ENCODE measurements around the gene MICALL1.

Gene MICALL1

DNA sequence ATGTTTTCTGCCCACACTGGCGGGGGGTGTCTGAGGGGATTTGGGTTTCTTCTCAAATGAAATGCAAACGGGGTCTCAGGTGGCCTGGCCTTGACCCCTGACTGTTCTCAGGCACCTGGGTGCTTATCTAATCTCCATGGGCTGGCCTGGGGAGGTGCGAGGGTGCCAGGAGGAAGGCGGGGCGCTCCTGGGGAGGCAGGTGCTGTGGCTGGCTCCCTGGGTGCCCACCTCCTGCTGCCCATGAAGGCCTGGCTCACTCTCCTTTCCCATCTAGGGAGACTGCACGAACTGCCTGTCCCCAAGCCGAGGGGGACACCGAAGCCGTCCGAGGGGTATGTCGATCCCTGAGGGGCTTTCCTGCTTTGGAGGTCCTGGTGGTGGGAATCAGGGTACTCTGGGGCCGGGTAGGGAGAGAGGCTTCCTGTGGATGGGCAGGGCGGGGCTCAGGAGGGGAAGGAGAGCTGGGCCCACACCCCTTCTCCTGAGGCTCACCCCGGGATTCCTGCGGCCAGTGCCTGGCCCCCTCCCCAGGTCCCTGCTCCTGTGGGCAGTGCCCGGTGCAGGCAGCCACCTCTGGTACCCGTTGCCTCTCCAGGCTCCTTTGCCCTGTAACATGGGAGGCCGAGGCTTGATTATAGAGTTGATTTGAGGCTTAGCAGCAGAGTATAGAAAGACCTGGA lies 18.4 kb downstream of the MICALL1 start:
- TF ChIP-seq, protein P1, sequence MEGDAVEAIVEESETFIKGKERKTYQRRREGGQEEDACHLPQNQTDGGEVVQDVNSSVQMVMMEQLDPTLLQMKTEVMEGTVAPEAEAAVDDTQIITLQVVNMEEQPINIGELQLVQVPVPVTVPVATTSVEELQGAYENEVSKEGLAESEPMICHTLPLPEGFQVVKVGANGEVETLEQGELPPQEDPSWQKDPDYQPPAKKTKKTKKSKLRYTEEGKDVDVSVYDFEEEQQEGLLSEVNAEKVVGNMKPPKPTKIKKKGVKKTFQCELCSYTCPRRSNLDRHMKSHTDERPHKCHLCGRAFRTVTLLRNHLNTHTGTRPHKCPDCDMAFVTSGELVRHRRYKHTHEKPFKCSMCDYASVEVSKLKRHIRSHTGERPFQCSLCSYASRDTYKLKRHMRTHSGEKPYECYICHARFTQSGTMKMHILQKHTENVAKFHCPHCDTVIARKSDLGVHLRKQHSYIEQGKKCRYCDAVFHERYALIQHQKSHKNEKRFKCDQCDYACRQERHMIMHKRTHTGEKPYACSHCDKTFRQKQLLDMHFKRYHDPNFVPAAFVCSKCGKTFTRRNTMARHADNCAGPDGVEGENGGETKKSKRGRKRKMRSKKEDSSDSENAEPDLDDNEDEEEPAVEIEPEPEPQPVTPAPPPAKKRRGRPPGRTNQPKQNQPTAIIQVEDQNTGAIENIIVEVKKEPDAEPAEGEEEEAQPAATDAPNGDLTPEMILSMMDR (IDR thresholded peaks at IDR 0.05; ENCODE audit: low read depth, low read length) = no peak
- H3K4me3 ChIP-seq (ENCODE audit: low read depth, low read length) = no peak overlapping the region

DNA sequence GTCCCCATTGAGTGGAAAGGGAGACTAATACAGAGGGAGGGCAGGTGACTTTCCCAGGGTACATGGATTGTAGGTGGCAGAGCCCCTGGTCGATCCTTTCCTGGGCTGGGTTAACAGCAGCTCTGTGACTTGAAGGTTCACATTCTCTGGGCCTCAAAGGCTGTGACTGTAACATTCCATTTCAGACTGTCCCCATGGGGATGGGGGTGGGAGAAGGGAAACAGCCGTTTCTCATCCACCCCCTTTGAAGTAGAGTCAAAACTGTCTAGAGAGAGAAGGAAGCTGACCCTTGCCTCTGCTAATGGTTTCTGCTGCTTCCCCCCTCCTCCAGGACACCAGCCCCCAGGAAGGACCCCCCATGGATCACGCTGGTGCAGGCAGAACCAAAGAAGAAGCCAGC lies 19.2 kb downstream of the MICALL1 start:
- no peak overlapping the region for H3K4me3 ChIP-seq (ENCODE audit: low read depth, low read length)

DNA sequence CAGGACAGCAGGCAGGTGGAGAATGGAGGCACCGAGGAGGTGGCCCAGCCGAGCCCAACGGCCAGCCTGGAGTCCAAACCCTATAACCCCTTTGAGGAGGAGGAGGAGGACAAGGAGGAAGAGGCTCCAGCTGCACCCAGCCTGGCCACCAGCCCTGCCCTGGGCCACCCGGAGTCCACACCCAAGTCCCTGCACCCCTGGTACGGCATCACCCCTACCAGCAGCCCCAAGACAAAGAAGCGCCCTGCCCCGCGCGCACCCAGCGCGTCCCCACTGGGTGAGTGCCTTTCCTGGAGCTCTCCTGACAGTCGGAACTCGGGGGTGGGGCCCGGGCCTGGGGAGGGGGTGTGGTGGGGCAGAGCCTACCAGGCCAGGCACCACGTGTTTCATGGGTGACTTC lies 19.7 kb downstream of the MICALL1 start:
- no peak overlapping the region for H3K4me3 ChIP-seq (ENCODE audit: low read depth, low read length)
- TF ChIP-seq, protein P1 (IDR thresholded peaks at IDR 0.05; ENCODE audit: low read depth, low read length) = no peak

More for the DNA sequence above, 19.2 kb downstream of the MICALL1 start:
- TF ChIP-seq, protein P1 (IDR thresholded peaks at IDR 0.05; ENCODE audit: low read depth, low read length) = no peak

DNA sequence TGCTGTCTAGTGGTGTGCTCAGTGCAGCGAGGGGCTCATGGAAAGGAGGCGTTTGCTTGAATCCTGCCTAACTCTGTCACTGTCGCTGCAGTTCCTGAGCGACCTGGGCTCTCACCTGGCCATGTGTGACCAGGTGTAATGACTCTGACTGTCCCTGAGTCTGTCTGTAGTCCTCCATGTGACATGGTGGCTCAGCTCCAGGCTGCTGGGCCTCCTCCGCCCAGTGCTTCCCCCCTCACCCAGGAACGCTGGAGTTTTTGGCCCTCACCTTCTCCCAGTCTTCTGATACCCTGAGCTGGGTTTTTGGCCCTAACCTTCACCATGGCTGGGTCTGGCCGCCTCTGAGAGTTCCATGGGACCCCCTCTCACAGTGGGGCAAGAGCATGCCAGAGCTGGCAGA lies 20.3 kb downstream of the MICALL1 start:
- TF ChIP-seq, protein P1 (IDR thresholded peaks at IDR 0.05; ENCODE audit: low read depth, low read length) = no peak
- H3K4me3 ChIP-seq (ENCODE audit: low read depth, low read length) = no peak overlapping the region

DNA sequence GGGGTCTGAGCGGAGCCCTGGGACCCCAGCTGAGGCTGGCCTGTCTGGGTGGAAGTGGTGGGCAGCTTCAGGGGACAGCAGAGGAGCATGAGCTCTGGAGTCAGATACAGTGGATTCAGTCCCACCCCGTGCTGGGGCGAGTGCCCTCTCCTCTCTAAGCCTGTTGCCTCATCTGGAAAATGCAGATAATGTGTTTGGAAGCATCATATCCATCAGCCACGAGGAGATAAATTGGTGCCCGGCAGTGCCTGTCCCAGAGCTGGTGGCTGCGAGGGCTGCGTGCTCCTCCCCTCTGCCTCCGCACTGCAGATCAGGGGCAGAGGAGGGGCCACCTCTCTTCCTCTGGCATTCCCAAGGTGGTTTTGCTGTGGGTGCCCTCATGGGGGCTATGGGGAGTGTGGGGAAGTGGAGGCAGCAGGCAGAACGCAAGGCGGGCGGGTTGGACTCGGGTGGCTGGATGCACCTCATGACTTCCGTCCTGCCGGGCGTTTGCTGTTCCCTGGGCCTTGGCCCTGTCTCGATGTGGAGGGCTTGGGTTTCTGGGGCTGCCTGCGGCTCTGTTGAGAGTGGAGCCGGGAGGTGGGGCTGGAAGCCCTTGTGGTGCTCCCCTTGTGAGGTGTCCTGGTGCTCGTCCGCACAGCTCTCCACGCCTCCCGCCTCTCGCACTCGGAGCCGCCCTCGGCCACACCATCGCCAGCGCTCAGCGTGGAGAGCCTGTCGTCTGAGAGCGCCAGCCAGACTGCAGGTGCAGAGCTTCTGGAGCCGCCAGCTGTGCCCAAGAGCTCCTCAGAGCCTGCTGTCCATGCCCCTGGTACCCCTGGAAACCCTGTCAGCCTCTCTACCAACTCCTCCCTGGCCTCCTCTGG lies 20.9 kb downstream of the MICALL1 start:
- TF ChIP-seq, protein P1 (IDR thresholded peaks at IDR 0.05; ENCODE audit: low read depth, low read length) = no peak
- H3K4me3 ChIP-seq (ENCODE audit: low read depth, low read length) = no peak overlapping the region

DNA sequence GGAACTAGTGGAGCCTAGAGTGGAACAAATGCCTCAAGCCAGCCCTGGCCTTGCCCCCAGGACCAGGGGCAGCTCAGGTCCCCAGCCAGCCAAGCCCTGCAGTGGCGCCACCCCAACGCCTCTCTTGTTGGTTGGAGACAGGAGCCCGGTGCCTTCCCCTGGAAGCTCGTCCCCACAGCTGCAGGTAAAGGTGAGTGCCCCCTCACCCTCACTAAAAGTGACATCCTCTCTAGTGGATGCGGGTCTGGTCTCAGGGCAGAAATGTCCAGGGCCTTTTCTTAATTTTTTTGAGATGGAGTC lies 21.5 kb downstream of the MICALL1 start:
- TF ChIP-seq, protein P1 (IDR thresholded peaks at IDR 0.05; ENCODE audit: low read depth, low read length) = no peak
- no peak overlapping the region for H3K4me3 ChIP-seq (ENCODE audit: low read depth, low read length)

DNA sequence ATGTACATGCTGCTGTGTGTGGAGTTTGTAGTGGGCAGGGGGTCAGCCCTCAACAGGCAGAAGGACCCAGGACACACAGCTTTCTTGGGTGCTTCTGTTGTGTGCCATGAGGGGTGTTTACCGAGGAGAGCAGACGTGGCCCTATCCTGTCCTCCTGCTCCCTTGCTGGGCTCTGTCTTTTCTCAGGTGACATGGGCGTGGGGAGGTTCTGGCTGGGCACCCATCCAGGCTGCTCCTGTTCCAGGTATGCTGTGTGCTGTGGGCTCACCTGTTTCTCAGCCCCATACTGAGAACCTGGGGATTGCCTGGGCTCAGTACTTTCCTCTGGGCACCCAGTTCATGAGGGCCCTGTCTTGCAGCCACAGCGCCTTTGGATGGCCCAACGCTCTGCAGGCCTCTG lies 23.3 kb downstream of the MICALL1 start:
- TF ChIP-seq, protein P1 (IDR thresholded peaks at IDR 0.05; ENCODE audit: low read depth, low read length) = no peak
- no peak overlapping the region for H3K4me3 ChIP-seq (ENCODE audit: low read depth, low read length)
